Cardiac fibroblast (primary cell): ENCODE data around the gene TICAM1.
"Not testable (repeated sequence)": the region's sequence is repeated elsewhere in the genome, so short reads cannot be mapped to it uniquely, and the experiment has no call there.

Experiments
- DNase-seq, 2 donors: peaks; one replicate each; pipeline versions ENCODE4 v3.0.0 to v3.0.0-alpha.2; 2010; ENCODE audit warnings: low read depth in 2 of 2
- H3K4me3 ChIP-seq, 2 donors: replicated peaks in 1 of 2; 1 replicate in 1 of 2; 2 replicates in 1 of 2; pipeline ENCODE4 v1.5.1; 2011; ENCODE audit warnings: low read depth in 2 of 2, low read length in 2 of 2, mild to moderate bottlenecking in 2 of 2, moderate library complexity in 1 of 2
- TF ChIP-seq, protein P1 (sequence below): IDR thresholded peaks from one replicate; pipeline ENCODE4 v1.5.1; 2011; ENCODE audit warnings: low read depth, mild to moderate bottlenecking, low read length, inconsistent platforms

TICAM1 gene

DNA sequence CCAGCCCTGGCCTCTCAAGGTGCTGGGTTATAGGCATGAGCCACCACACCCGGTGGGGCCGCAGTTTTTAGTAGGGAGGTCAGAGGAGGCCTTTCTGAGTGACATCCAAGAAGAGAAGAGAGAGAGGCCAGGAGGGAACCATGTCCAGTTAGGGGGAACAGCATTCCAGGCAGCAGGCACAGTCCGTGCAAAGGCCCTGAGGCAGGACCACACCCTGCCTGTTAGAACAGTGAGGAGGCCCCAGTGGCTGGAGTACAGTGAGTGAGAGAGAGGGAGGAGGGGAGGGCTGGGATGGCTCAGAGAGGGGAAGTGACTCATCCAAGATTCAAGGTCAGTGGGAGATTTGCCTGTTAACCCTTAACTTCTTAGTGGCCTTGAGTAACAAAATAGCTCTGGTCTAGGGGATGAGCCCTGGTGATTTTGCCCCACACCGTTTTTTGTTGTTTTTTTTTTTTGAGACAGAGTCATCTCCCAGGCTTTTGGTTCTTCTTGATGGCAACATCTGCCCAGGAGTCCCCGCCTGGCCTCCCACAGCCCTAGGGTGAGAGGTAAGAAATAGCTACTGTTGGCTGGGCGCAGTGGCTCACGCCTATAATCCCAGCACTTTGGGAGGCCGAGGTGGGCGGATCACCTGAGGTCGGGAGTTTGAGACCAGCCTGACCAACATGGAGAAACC, 38.7 kb upstream of the TICAM1 start:
- DNase-seq: peak; percentile 94 to 97
- H3K4me3 ChIP-seq: no peak overlapping the region
- TF ChIP-seq, protein P1, sequence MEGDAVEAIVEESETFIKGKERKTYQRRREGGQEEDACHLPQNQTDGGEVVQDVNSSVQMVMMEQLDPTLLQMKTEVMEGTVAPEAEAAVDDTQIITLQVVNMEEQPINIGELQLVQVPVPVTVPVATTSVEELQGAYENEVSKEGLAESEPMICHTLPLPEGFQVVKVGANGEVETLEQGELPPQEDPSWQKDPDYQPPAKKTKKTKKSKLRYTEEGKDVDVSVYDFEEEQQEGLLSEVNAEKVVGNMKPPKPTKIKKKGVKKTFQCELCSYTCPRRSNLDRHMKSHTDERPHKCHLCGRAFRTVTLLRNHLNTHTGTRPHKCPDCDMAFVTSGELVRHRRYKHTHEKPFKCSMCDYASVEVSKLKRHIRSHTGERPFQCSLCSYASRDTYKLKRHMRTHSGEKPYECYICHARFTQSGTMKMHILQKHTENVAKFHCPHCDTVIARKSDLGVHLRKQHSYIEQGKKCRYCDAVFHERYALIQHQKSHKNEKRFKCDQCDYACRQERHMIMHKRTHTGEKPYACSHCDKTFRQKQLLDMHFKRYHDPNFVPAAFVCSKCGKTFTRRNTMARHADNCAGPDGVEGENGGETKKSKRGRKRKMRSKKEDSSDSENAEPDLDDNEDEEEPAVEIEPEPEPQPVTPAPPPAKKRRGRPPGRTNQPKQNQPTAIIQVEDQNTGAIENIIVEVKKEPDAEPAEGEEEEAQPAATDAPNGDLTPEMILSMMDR: no peak

DNA sequence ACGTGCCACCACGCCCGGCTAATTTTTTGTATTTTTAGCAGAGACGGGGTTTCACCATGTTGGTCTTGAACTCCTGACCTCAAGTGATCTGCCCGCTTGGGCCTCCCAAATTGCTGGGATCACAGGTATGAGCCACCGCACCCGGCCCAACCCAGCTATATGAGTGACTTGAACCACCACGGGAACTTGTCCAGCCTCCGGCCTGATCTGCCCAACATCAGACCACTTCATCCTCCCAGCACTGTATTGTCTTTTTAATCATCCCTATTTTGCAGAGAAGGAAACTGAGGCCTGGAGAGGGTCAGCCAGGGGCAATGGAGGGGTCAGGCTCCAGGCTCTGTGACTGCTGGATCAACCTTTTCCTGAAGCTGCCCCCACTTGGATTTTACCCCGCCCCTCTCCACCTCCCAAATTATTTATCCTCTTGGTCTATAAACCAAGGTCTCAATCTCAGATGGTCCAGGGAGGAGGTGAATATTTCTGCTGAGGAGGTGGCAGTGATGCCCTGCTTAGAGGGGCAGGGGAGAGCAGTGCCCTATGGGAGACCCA, 36.8 kb upstream of the TICAM1 start:
- no peak overlapping the region for H3K4me3 ChIP-seq
- DNase-seq: no peak
- TF ChIP-seq, protein P1: no peak

DNA sequence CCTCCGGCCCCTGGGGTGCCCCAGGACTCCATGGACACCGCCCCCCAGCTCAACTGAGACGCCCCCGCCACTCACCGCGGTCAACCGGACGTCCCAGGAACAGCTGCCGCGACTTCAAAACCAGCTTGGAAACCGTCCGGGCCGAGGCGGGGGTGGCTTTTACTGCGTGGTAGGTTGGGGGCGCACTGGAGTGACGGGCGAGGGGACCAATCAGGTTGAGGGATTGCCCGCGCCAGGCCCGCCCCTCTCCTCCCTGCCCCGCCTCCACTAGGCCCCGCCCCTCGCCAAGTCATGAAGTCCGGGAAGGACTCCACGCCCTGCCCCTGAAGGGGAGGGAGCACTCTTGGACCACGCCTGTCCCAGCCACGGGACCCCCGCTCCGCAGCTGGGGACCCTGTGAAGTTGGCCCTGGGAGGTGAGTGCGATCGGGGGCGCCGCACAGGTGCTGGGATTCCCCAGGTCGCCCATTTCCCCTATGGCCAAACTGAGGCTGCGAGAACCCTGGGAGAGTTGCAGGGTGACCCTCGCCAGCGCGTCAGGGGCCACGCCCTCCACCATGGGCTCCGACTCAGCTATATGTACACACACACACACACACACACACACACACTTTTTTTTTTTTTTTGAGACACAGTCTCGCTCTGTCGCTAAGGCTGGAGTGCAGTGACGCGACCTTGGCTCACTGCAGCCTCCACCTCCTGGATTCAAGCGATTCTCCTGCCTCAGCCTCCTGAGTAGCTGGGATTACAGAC, 36.2 kb upstream of the TICAM1 start, which contains the start of gene PLIN3:
Gene PLIN3, minus strand, starts transcription at position 134 of the 752 bp plus-strand sequence. CDS start 6,273 bp downstream, outside the sequence.
- peak within 1 kb of the TSS; percentile 66 to 76 for H3K4me3 ChIP-seq
- DNase-seq: peak; percentile 97 to 98
- TF ChIP-seq, protein P1: no peak

DNA sequence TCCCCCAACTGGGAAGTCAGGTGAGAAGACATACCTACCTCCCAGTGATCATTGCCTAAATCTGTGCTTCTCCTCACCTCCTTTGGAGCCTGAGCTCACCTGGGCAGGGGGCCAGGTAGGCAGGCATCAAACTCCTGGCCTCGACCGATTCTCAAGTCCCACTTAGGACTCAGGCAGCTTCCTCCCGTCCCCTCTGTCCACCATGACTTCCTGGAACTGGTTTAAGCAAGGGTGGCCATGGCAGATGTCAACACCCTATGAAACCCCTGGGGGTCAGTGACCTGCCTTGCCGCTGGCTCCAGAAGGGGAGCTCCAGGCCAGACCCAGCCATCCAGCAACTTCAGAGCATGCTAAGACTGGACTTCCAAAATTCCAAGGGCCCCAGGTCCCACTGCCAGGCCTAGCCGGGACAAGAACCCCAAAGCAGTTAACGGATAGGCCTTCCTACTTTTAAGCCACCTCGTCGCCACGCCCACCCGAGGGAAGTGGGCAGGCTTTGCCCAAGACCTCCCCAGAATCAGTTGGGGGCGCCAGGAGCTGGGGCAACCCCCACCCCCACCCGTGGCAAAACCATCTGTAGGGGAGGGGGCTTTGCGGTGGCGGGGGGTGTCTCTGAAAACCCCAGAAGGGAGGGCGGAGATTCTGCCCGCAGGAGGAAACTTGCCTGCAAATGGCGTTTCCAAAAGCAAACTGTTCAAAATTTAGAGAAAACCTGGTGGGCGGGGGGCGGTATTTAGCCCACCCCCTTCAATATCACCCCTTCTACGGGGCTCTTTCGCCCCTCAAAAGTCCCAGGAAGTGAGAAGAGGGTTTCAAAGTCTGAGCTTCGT, 35.3 kb upstream of the TICAM1 start:
- peak overlapping the region; percentile 66 to 76 for H3K4me3 ChIP-seq
- TF ChIP-seq, protein P1: no peak
- peak; percentile 45 to 53 for DNase-seq

DNA sequence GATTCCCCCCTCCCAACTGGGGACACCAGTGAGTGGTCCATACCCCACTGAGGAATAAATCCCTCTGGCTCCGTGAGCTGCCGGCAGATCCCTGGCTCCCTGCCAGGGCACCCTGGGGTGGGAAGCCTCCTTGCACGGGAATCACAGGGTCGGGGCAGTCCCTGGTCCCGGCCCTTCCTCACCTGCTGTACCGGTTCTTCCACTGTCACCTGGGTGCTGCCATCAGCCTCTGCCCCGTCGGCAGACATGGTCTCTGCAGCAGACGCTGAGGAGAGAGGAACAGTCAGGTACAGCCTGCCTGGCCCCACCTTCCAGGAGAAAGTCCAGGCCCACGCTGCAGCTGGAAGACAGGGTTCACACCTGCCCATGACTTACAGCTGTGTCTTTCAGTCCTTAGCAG, 29.6 kb upstream of the TICAM1 start:
- no peak overlapping the region for H3K4me3 ChIP-seq
- TF ChIP-seq, protein P1: no peak
- DNase-seq: no peak

DNA sequence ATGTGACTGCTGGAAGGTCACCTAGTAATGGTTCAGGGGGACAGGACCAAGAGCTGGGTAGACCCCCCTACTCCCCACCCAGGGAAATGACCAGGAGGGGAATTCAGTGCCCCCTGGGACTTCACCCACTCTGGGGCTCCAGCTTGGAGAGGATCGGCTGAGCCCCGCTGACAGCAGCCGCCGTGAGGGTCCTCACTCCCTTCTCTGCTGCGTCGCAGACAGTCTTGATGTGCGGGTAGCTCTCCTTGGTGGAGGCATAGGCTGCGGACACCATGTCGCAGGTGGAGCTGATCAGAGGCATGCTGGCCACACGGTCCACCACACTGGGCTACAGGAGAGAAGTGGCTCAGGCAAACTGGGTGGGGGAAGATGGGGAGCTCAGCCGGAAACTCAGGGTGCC, 28.2 kb upstream of the TICAM1 start:
- no peak for DNase-seq
- H3K4me3 ChIP-seq: no peak overlapping the region
- TF ChIP-seq, protein P1: no peak

DNA sequence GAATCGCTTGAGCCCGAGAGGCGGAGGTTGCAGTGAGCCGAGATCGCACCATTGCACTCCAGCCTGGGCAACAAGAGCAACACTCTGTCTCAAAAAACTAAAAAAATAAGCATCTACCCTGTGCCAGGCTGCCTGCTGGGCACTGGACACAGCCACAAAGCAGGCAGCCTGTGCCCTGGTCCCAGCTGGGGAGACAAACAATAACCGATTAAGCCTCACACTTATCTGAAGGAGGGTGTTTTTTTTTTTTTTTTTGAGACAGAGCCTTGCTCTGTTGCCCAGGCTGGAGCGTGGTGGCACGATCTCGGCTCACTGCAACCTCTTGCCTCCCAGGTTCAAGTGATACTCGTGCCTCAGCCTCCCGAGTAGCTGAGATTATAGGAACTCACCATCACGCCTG, 25.0 kb upstream of the TICAM1 start:
- DNase-seq, H3K4me3 ChIP-seq: not testable (repeated sequence)

DNA sequence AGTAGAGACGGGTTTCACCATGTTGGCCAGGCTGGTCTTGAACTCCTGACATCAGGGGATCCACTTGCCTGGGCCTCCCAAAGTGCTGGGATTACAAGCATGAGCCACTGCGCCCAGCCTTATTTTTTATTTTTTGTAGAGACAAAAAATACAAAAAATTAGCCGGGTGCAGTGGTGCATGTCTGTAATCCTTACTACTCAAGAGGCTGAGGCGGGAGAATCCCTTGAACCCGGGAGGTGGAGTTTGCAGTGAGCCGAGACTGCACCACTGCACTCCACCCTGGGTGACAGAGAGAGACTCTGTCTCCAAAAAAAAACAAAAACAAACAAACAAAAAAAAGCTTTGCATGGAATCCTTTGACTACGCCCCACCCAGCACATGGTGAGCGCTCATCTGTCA, 22.0 kb upstream of the TICAM1 start:
- H3K4me3 ChIP-seq, DNase-seq: not testable (repeated sequence)
